GM12878 (cell line): ENCODE results near the gene CHFR.

ENCODE experiments used
- E2F8 ChIP-seq: fragments of 450-650 bp; IDR thresholded peaks from 2 replicates; pipeline ENCODE4 v1.6.1; 2018; ENCODE audit warnings: mild to moderate bottlenecking, low read depth, moderate library complexity; ENCODE audit not compliant: partially characterized antibody
- SIN3A ChIP-seq: IDR thresholded peaks from 2 replicates; pipeline ENCODE4 v1.6.1; 2012; ENCODE audit warnings: low read depth, low read length, improper control_type of control experiment
- STAT1 ChIP-seq: fragments of 450-650 bp; conservative IDR thresholded peaks from 2 replicates; pipeline ENCODE4 v1.6.1; 2014; ENCODE audit warnings: antibody characterized with exemption, mild to moderate bottlenecking
- TAF1 ChIP-seq: IDR thresholded peaks from 2 replicates; pipeline ENCODE4 v1.6.1; 2011; ENCODE audit warnings: mild to moderate bottlenecking, low read depth, low read length, borderline replicate concordance
- TCF12 ChIP-seq: IDR thresholded peaks from 2 replicates; pipeline ENCODE4 v1.6.1; 2011; ENCODE audit warnings: low read depth, mild to moderate bottlenecking, low read length
- TF ChIP-seq, protein P1 (sequence below), 3 experiments: IDR thresholded peaks in 2 of 3; conservative IDR thresholded peaks in 1 of 3; 2 replicates each; pipeline ENCODE4 v1.5.1; 2011; ENCODE audit warnings: low read depth in 3 of 3, low read length in 3 of 3, mild to moderate bottlenecking in 3 of 3, control low read depth in 2 of 3, moderate library complexity in 2 of 3, inconsistent platforms in 1 of 3, mixed read lengths in 1 of 3; ENCODE audit not compliant: control insufficient read depth in 2 of 3, insufficient read depth in 1 of 3; ENCODE audit errors: extremely low read depth in 1 of 3

- TF ChIP-seq E2F8 (no peak), TCF12 (no peak), SIN3A (no peak), TAF1 (no peak), STAT1 (no peak)
- TF ChIP-seq, protein P1, sequence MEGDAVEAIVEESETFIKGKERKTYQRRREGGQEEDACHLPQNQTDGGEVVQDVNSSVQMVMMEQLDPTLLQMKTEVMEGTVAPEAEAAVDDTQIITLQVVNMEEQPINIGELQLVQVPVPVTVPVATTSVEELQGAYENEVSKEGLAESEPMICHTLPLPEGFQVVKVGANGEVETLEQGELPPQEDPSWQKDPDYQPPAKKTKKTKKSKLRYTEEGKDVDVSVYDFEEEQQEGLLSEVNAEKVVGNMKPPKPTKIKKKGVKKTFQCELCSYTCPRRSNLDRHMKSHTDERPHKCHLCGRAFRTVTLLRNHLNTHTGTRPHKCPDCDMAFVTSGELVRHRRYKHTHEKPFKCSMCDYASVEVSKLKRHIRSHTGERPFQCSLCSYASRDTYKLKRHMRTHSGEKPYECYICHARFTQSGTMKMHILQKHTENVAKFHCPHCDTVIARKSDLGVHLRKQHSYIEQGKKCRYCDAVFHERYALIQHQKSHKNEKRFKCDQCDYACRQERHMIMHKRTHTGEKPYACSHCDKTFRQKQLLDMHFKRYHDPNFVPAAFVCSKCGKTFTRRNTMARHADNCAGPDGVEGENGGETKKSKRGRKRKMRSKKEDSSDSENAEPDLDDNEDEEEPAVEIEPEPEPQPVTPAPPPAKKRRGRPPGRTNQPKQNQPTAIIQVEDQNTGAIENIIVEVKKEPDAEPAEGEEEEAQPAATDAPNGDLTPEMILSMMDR (IDR thresholded peaks at IDR 0.05 in 2 of 3, conservative IDR thresholded peaks at IDR 0.05 in 1 of 3; ENCODE audit: control insufficient read depth in 2 of 3, extremely low read depth in 1 of 3, insufficient read depth in 1 of 3, low read depth in 3 of 3, low read length in 3 of 3): no peak
These were observed 61.5 kb downstream of the CHFR start for GRCh38 chr12:132825861-132826260.
